Ishikawa (cell line): Measurements from ENCODE around the gene CUEDC2.

Experiments used
- CEBPB ChIP-seq: IDR thresholded peaks from 2 replicates; pipeline ENCODE4 v1.6.1; 2012
- CREB1 ChIP-seq: IDR thresholded peaks from 2 replicates; pipeline ENCODE4 v1.6.1; 2012; ENCODE audit warnings: low read depth
- EGR1 ChIP-seq: IDR thresholded peaks from 2 replicates; pipeline ENCODE4 v1.6.1; 2012
- EP300 ChIP-seq: IDR thresholded peaks from 2 replicates; pipeline ENCODE4 v1.6.1; 2012; ENCODE audit warnings: borderline replicate concordance
- FOXM1 ChIP-seq: IDR thresholded peaks from 2 replicates; pipeline ENCODE4 v1.6.1; 2012; ENCODE audit warnings: low read depth, borderline replicate concordance
- NFIC ChIP-seq: IDR thresholded peaks from 2 replicates; pipeline ENCODE4 v1.6.1; 2012
- RAD21 ChIP-seq: IDR thresholded peaks from 2 replicates; pipeline ENCODE4 v1.6.1; 2012; ENCODE audit warnings: low read depth
- TAF1 ChIP-seq: IDR thresholded peaks from 2 replicates; pipeline ENCODE4 v1.6.1; 2012; ENCODE audit warnings: low read depth, mild to moderate bottlenecking
- TCF12 ChIP-seq: IDR thresholded peaks from 2 replicates; pipeline ENCODE4 v1.6.1; 2012; ENCODE audit warnings: low read depth
- TEAD4 ChIP-seq: IDR thresholded peaks from 2 replicates; pipeline ENCODE4 v1.6.1; 2012
- YY1 ChIP-seq: IDR thresholded peaks from 2 replicates; pipeline ENCODE4 v1.6.1; 2012; ENCODE audit warnings: low read depth
- ZBTB7A ChIP-seq: IDR thresholded peaks from 2 replicates; pipeline ENCODE4 v1.6.1; 2012; ENCODE audit warnings: low read depth
- TF ChIP-seq, protein P1 (sequence below): IDR thresholded peaks from 2 replicates; pipeline ENCODE4 v1.6.1; 2012; ENCODE audit warnings: low read depth, mild to moderate bottlenecking
- TF ChIP-seq, protein P2 (sequence below): IDR thresholded peaks from 2 replicates; pipeline ENCODE4 v1.6.1; 2012
- TF ChIP-seq, protein P3 (sequence below): IDR thresholded peaks from 2 replicates; pipeline ENCODE4 v1.6.1; 2012

The CUEDC2 gene

DNA sequence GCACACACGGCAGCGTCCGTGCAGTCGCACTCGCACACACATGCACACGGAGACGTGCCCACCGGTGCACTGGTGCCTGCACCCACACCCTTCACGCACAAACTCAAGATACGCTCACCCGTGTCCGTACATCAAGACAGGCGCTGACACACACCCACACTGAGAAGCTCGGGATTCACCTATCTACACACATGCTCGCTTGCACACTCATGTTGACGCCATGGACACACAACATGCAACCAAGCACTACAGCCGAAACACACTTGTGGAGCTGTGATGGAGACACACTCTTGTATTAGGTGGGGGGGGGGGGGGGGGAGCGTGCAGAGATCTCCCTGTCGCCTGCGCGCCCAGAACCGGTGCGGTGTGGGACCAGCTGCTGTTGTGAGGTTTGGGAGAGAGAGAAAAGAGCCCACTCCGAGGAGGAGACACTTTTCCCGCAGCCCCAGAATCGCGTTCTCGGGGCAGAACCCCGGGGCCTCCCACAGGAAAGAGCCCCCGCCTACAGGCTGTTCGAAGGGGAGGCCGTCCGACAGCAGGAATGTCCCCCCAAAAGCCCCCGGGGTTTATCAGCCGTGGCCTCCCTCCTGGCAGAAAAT lies 37.5 kb downstream of the CUEDC2 start:
- TF ChIP-seq YY1: 0 out of 2 replicates have a peak, but pooled peaks have one; percentile 4
- no peak for TF ChIP-seq FOXM1

DNA sequence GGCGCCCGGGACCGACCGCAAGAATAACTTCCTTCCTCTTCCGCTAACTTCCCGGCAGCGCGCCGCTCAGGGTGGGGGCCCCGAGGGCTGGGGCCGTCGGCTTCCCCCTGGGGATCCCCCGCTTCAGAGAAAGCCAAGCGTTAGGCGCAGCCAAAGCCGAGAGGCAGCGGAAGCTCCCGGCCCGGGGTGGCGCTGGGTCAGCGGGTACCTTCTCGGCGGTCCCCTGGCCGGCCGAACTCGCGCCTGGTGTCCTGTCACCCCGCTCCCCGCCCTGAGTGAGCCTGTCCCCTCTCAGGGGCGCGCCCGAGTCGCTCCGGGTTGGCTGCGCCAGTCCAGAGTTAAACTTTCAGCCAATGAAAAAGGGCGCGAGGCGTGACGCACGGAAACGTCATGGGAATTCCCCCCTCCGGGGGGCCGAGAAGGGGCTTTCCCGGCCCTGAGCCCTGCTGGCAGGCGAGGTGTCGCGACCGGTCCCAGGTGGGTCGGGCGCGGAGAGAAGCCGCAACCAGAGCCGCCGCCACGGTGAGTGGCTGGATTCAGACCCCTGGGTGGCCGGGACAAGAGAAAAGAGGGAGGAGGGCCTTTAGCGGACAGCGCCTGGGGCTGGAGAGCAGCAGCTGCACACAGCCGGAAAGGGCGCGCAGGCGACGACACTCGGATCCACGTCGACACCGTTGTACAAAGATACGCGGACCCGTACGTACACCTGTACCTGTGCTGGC lies 38.1 kb downstream of the CUEDC2 start:
- TF ChIP-seq TCF12 (peak; percentile 73), EP300 (peak; percentile 61; the same call in 1 of the 2 replicates), TEAD4 (peak; percentile 38; the same call in 1 of the 2 replicates), CREB1 (peak; percentile 99), TAF1 (peak; percentile 49; the same call in 1 of the 2 replicates), YY1 (0 out of 2 replicates have a peak, but pooled peaks have one; percentile 11), RAD21 (peak; percentile 83; the same call in 1 of the 2 replicates), CEBPB (no peak), NFIC (no peak; the same call in 1 of the 2 replicates), EGR1 (no peak), FOXM1 (peak; percentile 65; the same call in 1 of the 2 replicates), ZBTB7A (peak; percentile 82; the same call in 1 of the 2 replicates)
- TF ChIP-seq, protein P1, sequence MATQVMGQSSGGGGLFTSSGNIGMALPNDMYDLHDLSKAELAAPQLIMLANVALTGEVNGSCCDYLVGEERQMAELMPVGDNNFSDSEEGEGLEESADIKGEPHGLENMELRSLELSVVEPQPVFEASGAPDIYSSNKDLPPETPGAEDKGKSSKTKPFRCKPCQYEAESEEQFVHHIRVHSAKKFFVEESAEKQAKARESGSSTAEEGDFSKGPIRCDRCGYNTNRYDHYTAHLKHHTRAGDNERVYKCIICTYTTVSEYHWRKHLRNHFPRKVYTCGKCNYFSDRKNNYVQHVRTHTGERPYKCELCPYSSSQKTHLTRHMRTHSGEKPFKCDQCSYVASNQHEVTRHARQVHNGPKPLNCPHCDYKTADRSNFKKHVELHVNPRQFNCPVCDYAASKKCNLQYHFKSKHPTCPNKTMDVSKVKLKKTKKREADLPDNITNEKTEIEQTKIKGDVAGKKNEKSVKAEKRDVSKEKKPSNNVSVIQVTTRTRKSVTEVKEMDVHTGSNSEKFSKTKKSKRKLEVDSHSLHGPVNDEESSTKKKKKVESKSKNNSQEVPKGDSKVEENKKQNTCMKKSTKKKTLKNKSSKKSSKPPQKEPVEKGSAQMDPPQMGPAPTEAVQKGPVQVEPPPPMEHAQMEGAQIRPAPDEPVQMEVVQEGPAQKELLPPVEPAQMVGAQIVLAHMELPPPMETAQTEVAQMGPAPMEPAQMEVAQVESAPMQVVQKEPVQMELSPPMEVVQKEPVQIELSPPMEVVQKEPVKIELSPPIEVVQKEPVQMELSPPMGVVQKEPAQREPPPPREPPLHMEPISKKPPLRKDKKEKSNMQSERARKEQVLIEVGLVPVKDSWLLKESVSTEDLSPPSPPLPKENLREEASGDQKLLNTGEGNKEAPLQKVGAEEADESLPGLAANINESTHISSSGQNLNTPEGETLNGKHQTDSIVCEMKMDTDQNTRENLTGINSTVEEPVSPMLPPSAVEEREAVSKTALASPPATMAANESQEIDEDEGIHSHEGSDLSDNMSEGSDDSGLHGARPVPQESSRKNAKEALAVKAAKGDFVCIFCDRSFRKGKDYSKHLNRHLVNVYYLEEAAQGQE: peak; percentile 57
- TF ChIP-seq, protein P2, sequence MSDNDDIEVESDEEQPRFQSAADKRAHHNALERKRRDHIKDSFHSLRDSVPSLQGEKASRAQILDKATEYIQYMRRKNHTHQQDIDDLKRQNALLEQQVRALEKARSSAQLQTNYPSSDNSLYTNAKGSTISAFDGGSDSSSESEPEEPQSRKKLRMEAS: peak; percentile 48
- TF ChIP-seq, protein P3, sequence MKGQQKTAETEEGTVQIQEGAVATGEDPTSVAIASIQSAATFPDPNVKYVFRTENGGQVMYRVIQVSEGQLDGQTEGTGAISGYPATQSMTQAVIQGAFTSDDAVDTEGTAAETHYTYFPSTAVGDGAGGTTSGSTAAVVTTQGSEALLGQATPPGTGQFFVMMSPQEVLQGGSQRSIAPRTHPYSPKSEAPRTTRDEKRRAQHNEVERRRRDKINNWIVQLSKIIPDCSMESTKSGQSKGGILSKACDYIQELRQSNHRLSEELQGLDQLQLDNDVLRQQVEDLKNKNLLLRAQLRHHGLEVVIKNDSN: no peak; the same call in 1 of the 2 replicates

DNA sequence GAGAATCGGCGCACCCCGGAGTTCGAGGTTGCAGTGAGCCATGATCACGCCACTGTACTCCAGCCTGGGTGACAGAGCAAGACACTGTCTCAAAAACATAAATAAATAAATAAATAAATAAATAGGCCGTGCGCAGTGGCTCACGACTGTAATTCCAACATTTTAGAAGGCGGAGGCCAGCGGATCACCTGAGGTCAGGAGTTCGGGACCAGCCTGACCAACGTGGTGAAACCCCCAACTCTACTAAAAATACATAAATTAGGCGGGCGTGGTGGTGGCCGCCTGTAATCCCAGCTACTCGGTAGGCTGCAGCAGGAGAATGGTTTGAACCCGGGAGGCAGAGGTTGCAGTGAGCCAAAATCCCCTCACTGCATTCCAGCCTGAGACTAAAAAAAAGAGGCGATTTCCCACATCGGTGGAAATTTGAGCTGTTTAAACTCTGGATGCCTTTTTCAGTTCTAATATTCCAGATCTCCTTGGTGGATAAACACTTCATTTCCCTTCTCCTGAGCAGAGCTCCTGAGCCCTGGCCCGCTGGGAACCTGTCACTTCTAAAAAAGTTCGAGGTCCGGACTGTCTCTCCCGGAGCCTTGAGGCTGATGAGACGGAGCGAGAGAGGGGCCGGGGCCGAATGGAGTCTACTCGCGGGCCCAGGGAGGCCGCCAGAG lies 38.8 kb downstream of the CUEDC2 start:
- TF ChIP-seq EP300 (no peak), YY1 (0 out of 2 replicates have a peak, but pooled peaks have one; percentile 6)

DNA sequence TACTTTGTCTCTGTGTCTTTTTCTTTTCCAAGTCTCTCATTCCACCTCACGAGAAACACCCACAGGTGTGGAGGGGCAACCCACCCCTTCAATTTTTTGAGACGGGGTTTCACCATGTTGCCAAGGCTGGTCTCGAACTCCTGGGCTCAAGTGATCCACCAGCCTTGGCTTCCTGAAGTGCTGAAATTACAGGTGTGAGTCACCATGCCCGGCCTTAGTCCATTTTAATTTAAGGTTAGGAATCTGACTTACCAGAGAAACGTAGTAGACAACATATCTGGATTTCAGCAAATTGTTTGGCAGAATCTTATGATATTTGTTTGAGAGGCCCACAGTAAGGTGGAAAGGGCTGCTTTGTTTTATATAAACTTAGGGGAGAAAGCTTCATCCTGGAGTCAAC lies 40.1 kb downstream of the CUEDC2 start:
- TF ChIP-seq, protein P2: no peak
- TF ChIP-seq TAF1: no peak
- TF ChIP-seq TCF12: no peak
- no peak for TF ChIP-seq EP300
- no peak for TF ChIP-seq CREB1
- TF ChIP-seq EGR1: no peak
- no peak for TF ChIP-seq ZBTB7A
- no peak for TF ChIP-seq RAD21
- TF ChIP-seq TEAD4: no peak
- TF ChIP-seq, protein P1: no peak
- no peak for TF ChIP-seq CEBPB
- TF ChIP-seq, protein P3: no peak
- no peak for TF ChIP-seq YY1
- TF ChIP-seq FOXM1: no peak
- no peak for TF ChIP-seq NFIC

DNA sequence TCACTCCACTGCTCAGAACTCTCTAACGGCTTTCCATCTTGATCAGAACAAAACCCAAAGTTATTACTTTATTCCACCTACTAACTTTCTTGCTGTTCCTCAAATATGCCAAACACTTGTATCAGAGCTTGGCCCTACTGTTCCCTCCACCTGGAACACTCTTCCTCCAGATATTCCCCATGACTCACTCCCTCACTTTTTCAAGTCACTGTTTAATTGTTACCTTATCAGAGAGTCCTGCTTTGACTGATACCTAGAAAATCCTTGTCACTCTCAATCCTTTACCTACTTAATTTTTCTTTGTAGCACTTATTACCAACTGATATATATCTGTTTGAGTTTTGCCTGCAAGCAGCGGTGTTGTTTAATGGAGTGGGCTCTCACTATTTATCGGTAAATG lies 42.5 kb downstream of the CUEDC2 start:
- TF ChIP-seq TCF12 (no peak), TEAD4 (no peak), NFIC (no peak), EP300 (no peak), CEBPB (no peak), CREB1 (no peak), FOXM1 (no peak), YY1 (no peak), EGR1 (no peak), RAD21 (no peak), ZBTB7A (no peak), TAF1 (no peak)
- TF ChIP-seq, protein P3: no peak
- TF ChIP-seq, protein P1: no peak
- TF ChIP-seq, protein P2: no peak
